Measurements from ENCODE around the gene UBTD1. TPM values are rescaled to one million over a fixed set of nuclear protein-coding genes. Genes with fewer than 3 reads are reported as not detected.

UBTD1 gene
- total RNA-seq, 2 donors from 2014 or later = 19.1 to 19.3 TPM

- H3K4me3 ChIP-seq (ENCODE audit: low read length) = no peak overlapping the region
- Mint-ChIP-seq H3K27me3 (ENCODE audit: insufficient read depth) (no peaks in the 10 kb centered on the region), H3K36me3 (ENCODE audit: low read depth) (peaks cover 75% of the 10 kb centered on the region), H3K27ac (no peak overlapping the region), H3K9me3 (no peaks in the 10 kb centered on the region), H3K4me1 (no peaks in the 10 kb centered on the region), H3K4me3 (no peak overlapping the region)
- TF ChIP-seq CTCF (conservative IDR thresholded peaks at IDR 0.05) = no peak
- H3K27me3 ChIP-seq (ENCODE audit: control insufficient read depth, insufficient read depth, low read length, poor library complexity, severe bottlenecking) = no peaks in the 10 kb centered on the region
- H3K9ac ChIP-seq (ENCODE audit: extremely low read depth, low read length, poor library complexity, severe bottlenecking) = no peak overlapping the region
- 96 to 100% methylated on average over 2 of the region's 2 CpGs for WGBS, 2 experiments (ENCODE audit: insufficient coverage in 1 of 2, insufficient read length in 1 of 2)
- H3K27ac ChIP-seq (ENCODE audit: low read depth, low read length) = no peak overlapping the region
- H3K36me3 ChIP-seq (ENCODE audit: control insufficient read depth, insufficient read depth, low read length) = peaks cover 92% of the 10 kb centered on the region
- no peaks in the 10 kb centered on the region for H3K4me1 ChIP-seq (ENCODE audit: control insufficient read depth, insufficient read depth, low read length)
- DNase-seq = no peak
- no peaks in the 10 kb centered on the region for H3K9me3 ChIP-seq (ENCODE audit: control insufficient read depth, low read length)
Observed at GRCh38 chr10:97462309-97462708, 36.4 kb upstream of the UBTD1 start.

DNA sequence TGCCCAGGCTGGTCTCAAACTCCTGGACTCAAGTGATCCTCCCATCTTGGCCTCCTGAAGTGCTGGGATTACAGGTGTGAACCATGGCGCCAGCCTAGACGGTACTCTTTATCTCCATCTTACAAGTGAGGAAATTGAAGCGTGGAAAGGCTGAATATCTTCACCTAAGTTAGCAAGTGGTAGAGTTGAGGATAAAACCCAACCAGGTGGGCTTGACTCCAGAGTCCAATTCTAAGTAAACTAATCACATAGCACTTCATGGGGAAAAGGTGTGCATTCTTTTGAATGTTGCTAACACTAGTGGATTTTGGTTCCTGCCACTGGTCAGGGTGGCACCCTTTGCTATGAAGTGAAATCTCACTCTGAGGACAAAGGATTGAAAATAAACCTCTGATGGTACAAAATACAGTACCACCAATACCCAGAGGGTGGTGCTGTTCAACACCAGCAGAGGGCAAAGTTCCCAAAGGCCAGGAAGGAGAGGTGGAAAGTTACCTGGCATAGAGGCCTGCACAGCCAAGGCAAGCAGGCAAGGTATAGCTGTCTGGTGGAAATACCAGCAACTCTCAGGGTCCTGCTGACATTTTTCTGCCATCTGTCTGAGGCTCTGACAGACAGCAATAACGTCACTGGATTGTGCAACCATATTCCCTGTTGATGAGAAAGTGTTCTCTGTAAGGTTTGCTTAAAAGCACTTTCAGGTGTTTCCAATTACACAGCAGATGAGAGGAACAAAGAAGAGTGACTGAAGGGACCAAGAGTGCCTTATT lies 35.2 kb upstream of the UBTD1 start:
- no peaks in the 10 kb centered on the region for H3K9me3 ChIP-seq (ENCODE audit: control insufficient read depth, low read length)
- H3K36me3 ChIP-seq (ENCODE audit: control insufficient read depth, insufficient read depth, low read length) = peaks cover 94% of the 10 kb centered on the region
- peak; percentile 87 for DNase-seq
- Mint-ChIP-seq H3K27me3 (ENCODE audit: insufficient read depth) (no peaks in the 10 kb centered on the region), H3K9me3 (no peaks in the 10 kb centered on the region), H3K4me3 (no peak overlapping the region), H3K27ac (peak overlapping the region; percentile 39), H3K4me1 (no peaks in the 10 kb centered on the region), H3K36me3 (ENCODE audit: low read depth) (peaks cover 74% of the 10 kb centered on the region)
- H3K4me1 ChIP-seq (ENCODE audit: control insufficient read depth, insufficient read depth, low read length) = no peaks in the 10 kb centered on the region
- no peak overlapping the region for H3K27ac ChIP-seq (ENCODE audit: low read depth, low read length)
- peak; percentile 91 for TF ChIP-seq CTCF (conservative IDR thresholded peaks at IDR 0.05)
- WGBS, 2 experiments (ENCODE audit: insufficient coverage in 1 of 2, insufficient read length in 1 of 2) = 78 to 88% methylated on average over 4 of the region's 4 CpGs
- H3K9ac ChIP-seq (ENCODE audit: extremely low read depth, low read length, poor library complexity, severe bottlenecking) = no peak overlapping the region
- H3K27me3 ChIP-seq (ENCODE audit: control insufficient read depth, insufficient read depth, low read length, poor library complexity, severe bottlenecking) = no peaks in the 10 kb centered on the region
- no peak overlapping the region for H3K4me3 ChIP-seq (ENCODE audit: low read length)

- H3K9me3 Mint-ChIP-seq = no peaks in the 10 kb centered on the region
- TF ChIP-seq CTCF (conservative IDR thresholded peaks at IDR 0.05) = no peak
- peaks cover 93% of the 10 kb centered on the region for H3K36me3 ChIP-seq (ENCODE audit: control insufficient read depth, insufficient read depth, low read length)
- no peak overlapping the region for H3K4me3 Mint-ChIP-seq
- peaks cover 74% of the 10 kb centered on the region for H3K36me3 Mint-ChIP-seq (ENCODE audit: low read depth)
- no peaks in the 10 kb centered on the region for H3K9me3 ChIP-seq (ENCODE audit: control insufficient read depth, low read length)
- peaks cover 3% of the 10 kb centered on the region for H3K4me1 ChIP-seq (ENCODE audit: control insufficient read depth, insufficient read depth, low read length)
- H3K9ac ChIP-seq (ENCODE audit: extremely low read depth, low read length, poor library complexity, severe bottlenecking) = no peak overlapping the region
- H3K27ac ChIP-seq (ENCODE audit: low read depth, low read length) = no peak overlapping the region
- H3K4me1 Mint-ChIP-seq = no peaks in the 10 kb centered on the region
- no peak overlapping the region for H3K4me3 ChIP-seq (ENCODE audit: low read length)
- DNase-seq = no peak
- H3K27ac Mint-ChIP-seq = peak overlapping the region; percentile 14
- WGBS, 2 experiments (ENCODE audit: insufficient coverage in 1 of 2, insufficient read length in 1 of 2) = 84 to 100% methylated on average over 1 of the region's 1 CpG
- no peaks in the 10 kb centered on the region for H3K27me3 ChIP-seq (ENCODE audit: control insufficient read depth, insufficient read depth, low read length, poor library complexity, severe bottlenecking)
- H3K27me3 Mint-ChIP-seq (ENCODE audit: insufficient read depth) = no peaks in the 10 kb centered on the region
Observed at GRCh38 chr10:97464226-97464625, 34.5 kb upstream of the UBTD1 start.
